LNCaP clone FGC (cell line): ENCODE measurements around the gene CDC26.

Source experiments
- DNase-seq: peaks from one replicate; pipeline ENCODE4 v3.0.0-alpha.2; 2011; ENCODE audit warnings: low read depth
- H3K4me3 ChIP-seq: 2 replicates; pipeline ENCODE4 v1.5.1; 2011; ENCODE audit warnings: mild to moderate bottlenecking, low read depth, low read length, control low read depth
- TF ChIP-seq, protein P1 (sequence below): IDR thresholded peaks from 2 replicates; pipeline ENCODE4 v1.5.1; 2012; ENCODE audit warnings: mild to moderate bottlenecking; ENCODE audit not compliant: control insufficient read depth, insufficient read depth; ENCODE audit errors: extremely low read depth

Gene CDC26

GRCh38 chr9:113219186-113219936 lies 56.0 kb downstream of the CDC26 start:
- no peak for DNase-seq
- H3K4me3 ChIP-seq, result no peak overlapping the region
- TF ChIP-seq, protein P1, sequence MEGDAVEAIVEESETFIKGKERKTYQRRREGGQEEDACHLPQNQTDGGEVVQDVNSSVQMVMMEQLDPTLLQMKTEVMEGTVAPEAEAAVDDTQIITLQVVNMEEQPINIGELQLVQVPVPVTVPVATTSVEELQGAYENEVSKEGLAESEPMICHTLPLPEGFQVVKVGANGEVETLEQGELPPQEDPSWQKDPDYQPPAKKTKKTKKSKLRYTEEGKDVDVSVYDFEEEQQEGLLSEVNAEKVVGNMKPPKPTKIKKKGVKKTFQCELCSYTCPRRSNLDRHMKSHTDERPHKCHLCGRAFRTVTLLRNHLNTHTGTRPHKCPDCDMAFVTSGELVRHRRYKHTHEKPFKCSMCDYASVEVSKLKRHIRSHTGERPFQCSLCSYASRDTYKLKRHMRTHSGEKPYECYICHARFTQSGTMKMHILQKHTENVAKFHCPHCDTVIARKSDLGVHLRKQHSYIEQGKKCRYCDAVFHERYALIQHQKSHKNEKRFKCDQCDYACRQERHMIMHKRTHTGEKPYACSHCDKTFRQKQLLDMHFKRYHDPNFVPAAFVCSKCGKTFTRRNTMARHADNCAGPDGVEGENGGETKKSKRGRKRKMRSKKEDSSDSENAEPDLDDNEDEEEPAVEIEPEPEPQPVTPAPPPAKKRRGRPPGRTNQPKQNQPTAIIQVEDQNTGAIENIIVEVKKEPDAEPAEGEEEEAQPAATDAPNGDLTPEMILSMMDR, result no peak
